ENCODE measurements around the gene IMP3.

The IMP3 gene

DNA sequence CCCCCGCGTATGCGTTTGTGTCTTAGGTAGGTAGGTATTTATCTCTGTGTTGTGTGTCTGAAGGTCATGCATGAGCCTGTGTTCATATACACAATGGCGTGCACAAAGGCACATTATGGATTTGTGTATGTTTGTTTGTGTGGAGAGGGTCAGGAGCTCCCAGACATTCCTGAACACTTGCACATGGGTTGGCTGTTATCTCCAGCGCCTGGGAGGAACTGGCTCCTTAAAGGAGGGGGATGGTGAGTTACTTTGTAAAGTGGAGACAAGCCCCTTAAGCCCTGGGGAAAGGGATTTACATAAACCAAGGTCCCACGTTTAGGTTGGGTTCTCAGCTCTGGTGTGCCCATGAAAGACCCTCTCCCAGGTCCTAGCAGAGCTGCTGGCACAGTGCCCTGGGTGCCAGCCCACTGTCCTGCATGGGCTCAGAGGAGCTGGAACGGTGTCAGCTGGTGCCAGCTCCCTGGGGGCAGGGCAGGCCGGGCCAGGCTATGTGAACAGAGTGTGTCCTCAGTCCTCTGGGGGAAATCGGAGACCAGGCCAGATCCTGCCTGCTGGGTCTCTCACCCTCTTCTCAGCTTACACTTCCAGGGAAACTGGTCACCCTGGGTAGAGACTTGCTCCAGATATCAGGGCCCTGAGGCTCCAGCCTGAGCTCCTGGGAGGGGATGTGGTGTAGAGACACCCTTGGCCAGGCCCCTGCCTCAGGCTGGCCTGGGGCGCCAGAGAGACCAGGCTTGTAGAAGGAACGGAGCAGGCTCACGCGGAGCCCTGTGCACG, 32.8 kb upstream of the IMP3 start:
- no peak for DNase-seq (ENCODE audit: low read depth)

DNA sequence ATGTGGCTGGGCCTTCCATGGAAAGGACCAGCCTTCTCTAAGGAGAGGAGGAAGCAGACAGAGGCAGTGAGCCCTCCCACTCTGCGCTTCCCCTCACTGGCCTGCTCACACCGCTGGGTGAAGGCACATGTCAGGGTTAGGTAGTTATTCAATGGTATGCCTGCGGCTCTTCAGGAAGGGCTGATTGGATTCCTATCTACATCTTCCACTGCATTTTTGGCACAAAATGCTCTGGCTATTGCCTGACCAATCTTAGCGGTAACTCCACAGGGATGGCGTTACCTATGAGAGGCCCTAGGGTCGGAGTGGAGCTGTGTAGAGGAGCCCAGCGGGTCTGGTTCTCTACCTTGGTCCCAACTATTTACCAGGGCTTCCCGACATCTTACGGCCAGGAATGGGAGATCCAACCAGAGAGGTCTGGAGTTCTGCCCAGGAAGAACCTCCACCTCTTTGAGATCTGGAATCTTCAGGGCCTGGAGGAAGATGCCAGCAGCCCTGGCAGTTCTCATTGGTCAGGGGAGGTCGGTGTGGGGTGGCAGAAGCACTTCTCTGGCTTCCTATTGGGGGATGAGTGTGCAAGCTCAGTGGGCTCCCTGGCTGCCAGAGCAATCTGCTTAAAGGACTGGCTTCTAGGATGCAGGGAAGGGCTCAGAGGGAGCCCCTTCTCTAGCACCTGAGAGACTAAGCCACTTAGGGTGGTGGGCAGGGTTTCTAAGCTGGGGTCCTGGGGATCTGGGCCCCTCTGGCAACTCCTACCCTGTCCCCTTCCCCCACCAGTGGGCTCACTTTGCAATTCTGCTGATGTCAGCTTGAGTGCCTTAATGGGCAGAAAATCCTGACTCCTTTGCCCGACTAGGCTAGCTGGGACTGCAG, 31.9 kb upstream of the IMP3 start:
- no peak for DNase-seq (ENCODE audit: low read depth)

DNA sequence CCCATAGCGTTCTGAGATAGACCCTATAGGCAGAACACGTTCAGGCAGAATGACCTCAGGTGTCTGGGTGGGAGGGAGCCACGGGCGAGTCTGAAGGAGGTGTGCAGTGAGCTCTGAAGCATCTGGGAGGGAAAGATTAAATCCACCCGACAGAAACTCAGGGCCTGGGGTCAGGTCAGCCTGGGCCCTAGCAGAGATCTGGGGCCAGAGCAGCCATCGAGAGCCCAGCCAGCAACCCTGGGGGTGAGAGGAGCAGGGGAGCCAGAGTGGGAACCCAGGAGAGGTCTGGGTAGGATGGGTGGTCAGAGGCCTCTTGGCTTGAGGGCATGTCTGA, 29.8 kb upstream of the IMP3 start:
- no peak for DNase-seq (ENCODE audit: low read depth)

DNA sequence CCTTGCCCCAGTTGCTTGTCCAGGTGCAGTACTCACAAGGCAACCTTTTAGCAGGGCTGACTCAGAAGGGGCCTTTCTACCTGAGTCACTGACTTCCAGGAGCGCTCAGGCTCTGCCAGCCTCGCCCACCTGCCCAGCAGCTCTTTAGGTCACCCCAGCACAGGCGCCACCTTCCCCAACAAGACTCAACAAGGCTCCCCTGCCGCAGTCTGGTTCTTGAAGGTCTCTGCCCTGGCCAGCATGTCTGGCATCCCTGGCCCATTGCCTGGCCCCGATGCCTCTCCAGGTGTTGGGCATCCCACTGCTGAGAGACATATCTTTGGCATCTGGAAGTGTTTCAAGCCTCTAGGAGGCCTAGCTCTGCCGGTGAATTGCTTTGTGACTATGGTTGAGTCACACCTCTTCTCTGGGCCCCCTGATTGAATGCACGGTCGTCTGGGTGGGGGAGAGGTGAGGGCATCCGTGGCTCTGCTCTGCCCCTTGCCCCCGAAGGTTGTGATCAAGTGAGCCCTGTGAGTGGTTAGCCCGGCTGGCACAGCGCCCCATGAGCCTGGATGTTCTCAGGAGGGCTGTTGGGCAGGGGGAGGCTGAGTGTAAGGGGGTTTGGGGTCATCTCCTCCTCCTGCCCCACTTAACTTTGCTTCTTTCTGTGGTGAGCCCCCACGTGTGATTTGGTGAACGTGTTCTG, 29.3 kb upstream of the IMP3 start:
- no peak for DNase-seq (ENCODE audit: low read depth)

DNA sequence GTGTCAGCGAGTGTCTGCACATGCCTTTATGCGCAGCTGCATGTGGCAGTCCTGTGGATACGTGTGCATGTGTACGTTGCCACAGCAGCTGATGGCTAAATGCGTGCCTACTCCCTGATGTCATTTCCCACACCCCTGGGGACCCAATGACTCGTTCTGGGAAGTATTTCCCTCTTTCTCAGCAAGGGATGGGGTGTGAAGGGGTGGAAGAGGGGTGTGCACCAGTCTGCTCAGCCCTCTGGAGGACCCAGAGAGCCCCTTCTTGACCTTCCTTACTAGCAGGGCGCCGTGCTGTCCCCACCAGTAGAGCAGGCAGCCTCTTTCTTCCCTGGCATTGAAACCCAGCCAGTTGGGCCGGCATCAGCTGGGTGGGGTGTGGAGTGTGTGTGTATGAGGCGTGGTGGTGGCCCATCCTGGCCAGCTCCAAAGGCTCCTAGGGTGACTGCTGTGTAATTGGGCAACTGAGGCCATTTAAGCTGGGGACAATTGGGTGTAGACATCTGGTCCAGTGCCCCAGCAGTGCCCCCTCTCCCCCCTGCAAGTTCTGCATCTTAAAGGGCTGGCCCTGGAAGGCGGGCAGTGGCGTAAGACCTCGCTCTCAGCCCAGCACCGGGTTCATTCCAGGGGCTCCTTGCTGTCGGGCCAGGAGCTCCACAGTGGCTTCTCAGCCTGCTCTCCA, 26.9 kb upstream of the IMP3 start:
- DNase-seq (ENCODE audit: low read depth), result no peak

DNA sequence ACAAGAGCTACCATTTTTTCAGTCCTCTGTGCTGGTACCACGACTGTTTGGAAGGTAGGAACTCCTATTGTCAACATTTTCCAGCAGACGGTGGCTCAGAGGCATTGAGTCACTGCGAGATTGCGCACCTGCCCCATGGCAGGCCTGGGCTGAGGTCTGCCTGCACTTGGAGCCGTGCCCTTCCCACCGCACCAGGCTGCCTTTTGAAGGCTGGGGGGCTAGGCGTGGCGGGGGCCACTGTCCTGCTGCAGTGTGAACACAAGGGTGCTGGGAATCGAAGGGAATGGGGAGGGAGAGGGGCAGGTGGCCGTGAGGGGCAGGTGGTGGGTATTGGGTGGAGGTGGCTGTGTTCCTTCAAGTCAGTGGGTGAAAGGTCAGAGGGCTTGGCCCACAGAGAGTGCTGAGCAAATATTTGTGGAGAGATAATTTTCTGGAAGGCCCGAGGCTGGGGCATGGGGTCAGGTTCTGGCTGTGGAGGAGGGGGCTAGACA, 24.0 kb upstream of the IMP3 start:
- DNase-seq (ENCODE audit: low read depth), result no peak

DNA sequence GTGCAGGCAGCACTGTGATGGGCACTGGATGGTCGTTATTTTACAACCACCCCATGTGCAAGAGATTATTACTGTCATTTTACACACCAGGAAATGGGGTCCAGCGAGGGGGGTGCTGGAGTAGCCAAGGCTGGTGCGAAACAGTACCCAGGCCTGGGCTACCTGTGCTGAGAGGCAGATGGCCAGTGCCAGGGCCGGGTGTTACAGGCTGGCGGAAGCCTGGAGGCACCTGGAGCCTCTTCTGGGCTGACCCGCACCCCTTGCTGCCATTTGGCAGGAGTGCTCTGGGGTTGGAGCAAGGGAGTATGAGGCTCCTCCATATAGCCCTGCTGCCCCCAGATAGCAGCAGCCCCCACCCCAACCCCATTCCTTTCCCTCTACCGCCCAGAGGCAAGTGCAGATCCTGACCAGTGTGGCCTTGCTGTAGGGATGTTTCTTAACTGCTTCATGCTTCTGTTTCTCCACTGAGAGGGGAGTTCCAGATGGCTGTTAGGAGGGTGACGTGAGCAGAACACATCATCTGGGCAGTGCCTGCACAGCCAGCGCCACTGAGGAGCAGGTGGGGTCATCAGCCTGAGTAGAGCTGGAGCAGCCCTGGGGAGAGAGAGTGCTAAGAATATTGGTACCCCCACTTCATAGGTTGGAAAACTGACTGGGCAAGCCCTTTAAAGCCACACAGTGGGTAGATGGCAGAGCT, 22.9 kb upstream of the IMP3 start:
- no peak for DNase-seq (ENCODE audit: low read depth)

DNA sequence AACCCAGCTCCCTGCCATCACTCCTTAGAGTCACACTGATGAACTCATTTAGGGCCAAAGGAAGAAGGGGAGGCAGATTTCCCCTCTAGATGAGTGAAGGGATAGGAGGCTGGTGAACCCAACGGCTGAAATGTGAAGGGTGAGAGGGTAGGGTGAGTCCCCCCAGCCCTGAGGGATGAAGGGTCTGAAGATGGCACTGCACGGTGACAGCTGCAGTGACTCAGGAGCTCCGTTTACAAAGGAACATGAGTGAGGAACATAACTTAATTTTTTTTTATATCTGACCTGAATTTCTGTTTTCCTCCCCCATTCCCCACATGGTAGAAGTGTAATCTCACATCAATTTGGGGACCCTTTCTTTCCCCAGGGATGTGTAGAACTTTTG, 21.7 kb upstream of the IMP3 start:
- no peak for DNase-seq (ENCODE audit: low read depth)

DNA sequence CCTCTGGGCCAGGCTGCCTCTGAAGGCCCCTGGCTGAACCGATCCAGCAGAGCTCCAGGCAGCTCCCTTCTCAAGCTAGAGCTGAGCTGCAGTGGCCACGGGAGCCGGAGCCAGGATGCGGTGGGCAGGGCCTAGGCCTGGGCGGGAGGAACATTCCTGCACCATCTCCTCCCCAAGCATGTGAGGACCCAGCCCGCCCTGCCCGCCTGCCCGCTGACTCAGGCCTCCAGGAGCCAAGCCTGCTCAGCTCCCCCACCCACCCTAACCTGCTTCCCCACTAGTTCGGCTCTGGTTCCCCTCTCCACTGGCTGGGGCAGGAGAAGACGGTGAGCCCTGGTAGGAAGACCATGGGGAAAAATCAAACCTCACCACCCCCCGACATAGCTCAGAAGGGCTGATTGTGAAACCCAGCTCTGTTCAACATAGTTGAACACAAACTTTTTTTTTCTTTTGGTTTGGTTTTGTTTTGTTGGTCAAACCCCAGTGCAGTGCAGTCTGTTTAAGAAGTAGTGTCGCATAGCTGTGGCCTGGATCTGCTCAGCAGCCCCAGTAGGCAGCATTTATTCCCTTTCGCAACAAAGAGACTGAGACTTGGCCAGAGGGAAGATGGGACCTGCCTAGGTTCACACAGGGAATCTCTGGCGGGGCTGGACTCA, 21.2 kb upstream of the IMP3 start:
- no peak for DNase-seq (ENCODE audit: low read depth)

DNA sequence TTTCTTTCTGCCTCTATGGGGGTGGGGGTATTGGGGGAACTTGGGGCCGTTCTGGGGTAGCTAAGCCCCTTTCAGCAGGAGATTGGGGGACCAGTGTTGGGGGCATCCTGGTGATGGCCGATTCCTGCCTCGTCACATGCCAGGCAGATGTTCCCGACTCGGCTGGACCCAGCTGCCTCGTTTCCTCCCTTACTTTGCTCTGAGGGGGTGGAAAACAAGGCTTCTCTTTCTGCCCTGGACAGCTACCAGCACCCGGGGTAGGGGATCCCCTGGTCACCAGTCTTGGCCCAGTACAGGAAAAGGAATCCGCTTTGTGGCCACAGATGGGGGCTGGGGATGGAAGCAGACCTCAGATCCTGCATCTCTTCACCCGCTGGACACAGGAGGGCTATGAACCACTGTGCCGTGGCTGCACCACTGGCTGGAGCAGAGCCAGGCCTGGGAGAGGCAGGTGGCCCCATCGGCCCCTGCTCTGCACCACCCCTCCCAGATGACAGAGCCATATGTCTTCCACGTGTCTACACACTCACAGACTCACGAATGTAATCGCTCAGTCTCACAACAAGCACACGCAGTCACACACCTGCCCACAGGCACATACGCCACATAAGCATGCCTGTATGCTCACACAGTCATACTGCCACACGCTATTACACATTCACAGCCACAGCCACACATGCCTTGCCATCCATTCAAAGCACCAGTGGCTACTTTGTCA, 20.1 kb upstream of the IMP3 start:
- no peak for DNase-seq (ENCODE audit: low read depth)

DNA sequence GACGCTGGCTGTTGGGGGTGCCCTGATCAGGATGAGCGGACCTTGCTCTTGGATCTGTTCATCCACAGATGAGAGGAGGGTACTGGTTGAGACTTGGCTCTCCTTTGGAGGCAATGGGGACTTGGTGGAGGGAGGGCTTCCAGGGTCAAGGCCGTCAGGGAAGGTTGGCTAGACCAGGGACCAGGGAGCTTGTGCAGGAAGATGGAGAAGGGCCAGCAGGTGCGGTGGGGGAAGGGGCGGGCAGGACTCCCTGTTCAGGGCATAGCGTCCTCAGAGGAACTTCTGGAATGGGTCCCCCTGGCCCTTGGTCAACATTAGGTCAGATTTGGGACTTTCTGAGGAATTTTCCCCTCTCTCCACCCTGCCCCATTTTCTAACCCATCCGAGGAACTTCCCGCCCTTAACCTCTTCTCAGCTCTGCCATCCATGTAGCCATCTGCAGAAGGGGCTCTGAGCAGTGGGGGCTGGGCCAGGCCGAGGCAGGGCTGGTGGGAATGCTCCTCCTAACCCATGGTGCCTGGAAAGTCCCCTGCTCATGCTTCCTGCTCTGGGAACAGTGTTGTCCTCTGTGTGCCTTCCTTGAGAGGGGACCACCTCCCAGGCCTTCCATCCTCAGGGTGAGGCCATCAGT, 19.2 kb upstream of the IMP3 start:
- no peak for DNase-seq (ENCODE audit: low read depth)

DNA sequence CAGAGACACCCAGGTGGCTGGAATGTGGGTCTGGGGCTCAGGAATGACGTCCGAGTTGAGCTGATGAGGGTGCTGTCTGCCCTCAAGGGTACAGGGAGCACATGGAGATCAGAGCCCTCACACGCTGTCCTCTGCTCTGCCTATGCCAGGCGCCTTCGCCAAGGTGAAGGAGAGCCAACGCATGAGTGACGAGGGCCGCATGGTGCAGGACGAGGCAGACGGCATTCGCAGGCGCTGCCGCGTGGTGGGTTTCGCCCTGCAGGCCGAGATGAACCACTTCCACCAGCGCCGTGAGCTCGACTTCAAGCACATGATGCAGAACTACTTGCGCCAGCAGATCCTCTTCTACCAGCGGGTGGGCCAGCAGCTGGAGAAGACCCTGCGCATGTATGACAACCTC, 16.8 kb upstream of the IMP3 start:
- no peak for DNase-seq (ENCODE audit: low read depth)

DNA sequence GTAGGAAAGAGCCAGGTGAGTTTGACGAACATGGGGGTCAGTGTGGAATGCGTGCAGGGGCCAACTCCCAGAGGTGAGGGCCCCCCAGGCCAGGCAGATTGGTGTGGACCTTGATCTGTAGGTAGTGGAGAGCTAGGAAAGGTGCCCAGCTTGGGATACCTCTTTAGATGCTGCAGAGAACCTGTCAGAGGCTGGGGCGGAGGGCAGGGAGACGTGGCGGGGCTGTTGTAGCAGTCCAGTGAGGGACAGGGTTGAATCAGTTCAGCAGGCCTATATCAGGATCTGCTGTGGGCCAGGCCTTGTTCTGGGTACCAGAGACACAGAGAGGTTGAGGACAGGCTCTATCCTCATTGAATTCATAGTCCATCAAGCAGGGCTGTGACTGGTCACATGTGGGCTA, 16.3 kb upstream of the IMP3 start:
- DNase-seq (ENCODE audit: low read depth), result no peak

DNA sequence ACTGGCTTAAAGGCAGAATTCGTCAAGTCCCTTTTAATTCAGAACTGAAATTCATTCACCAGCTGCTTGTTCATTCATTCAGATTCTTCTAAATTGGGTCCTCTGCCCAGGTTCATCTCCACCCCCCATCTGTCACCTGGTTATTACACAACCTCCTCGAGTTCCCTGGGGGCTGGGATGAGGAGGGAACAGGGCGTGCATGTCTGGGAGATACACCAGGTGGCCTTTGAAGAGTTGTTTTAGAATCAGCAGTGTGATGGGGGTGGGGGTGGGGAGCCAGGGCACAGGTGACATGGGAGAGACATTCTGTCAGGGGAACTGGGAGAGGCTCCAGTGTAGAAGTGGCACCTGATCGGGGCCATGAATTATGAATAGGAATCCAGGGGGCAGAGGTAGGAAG, 15.9 kb upstream of the IMP3 start:
- DNase-seq (ENCODE audit: low read depth), result no peak

DNA sequence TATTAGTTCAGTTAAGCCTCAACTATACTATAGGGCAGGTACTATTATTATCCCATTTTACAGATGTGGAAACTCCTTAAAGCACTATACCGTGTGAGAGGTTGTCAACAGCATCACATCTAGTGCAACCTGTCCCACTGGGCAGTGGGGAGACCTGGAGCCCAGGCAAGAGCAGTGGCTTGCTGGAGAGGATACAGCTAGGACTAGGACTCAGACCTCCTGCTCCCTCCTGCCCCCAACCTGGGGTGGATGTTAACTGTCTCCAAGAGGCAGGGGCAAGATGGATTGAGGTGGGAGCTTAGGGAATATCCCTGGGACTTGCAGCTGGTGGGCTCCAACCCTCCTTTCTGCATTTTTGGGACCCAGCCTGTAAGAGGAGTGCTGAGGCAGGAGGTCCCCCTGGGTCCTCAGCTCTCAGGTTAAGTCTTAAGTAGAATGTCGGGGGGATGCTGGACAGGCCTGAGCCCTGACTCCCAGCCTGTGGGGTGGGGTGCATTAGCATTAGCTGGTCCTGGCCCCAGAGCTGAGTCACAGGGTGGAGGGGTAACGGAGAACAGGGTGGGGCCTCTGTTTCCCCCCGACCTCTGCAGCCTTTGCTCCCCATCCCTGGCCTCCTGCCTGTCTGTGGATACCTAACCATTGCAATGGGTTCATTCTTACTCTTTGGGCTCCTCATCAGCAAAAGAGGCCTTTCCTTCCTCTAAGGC, 14.3 kb upstream of the IMP3 start:
- no peak for DNase-seq (ENCODE audit: low read depth)

DNA sequence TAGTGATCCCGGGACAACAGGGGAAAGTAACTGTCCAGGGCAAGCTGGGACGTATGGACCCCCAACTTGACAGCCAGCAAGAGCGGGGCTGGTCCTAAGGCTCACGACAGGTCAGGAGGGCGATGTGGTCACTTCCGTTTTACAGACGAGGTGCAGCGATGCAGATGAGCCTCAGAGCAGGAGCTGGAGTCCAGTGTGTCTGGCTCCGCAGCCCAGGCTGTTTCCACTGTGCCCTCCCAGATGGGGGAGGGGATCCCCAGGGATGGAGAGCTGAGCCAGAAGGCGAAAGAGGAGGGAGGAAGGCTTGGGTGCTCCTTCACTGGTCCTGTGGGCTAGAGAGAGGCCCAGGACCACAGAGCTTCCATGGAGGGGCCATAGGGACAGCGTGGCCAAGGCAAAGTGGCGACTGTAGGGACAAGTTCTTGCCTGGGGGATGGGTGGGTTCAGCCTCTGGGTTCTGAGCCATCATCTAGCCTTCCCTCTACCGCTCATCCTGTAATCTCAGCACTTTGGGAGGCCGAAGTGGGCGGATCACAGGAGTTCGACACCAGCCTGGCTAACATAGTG, 13.4 kb upstream of the IMP3 start:
- DNase-seq (ENCODE audit: low read depth), result no peak

DNA sequence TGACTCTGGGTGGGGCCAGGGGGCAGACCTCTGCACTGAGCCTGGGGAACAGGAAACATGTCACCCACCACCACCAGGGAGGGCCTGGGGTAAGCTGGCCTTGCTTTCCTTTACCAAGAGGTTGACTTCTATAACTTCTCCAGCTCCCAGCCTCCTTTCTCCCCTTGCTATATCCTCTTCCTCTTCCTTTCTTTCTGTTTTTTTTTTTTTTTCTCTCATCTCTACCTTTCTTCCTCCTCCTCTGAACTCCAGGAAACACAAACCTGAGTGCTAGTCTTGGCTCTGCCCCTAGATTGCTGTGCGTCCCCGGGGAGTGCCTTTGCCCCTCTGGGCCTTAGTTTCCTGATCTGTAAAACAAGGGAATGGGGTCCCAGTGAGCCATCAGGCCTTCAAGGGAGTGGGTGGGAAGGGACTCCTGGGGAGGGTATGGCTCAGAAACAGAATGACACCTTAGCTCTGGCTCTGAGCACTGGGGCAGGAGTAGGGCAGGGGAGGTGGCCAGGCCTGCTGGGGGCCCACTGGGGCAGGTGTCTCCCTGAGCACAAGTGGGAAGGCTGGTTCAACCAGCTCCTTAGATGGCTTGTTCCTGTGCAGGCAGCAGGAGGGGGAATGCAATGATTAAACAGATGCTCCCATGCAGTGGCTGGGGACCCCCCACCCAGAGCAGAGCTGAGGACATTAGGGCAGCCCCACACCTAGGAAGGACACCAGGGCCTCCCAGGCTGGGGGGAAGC, 12.0 kb upstream of the IMP3 start:
- DNase-seq (ENCODE audit: low read depth), result no peak
